Spleen (tissue), 13 donors: ENCODE results near the gene EXOSC6. TPM values are rescaled to one million over a fixed set of nuclear protein-coding genes. Genes with fewer than 3 reads are reported as not detected.

ENCODE experiments used
- DNase-seq: peaks from one replicate; pipeline ENCODE4 v3.0.0-alpha.2; 2020
- H3K27ac ChIP-seq, 8 donors: fragments of 200-600 bp; sonication (generic) in 7 of 8; 1 replicate in 4 of 8; 2 replicates in 4 of 8; pipeline versions ENCODE4 v1.5.0 to v1.8.0; 2016 to 2021; ENCODE audit warnings: inconsistent platforms in 4 of 8, mild to moderate bottlenecking in 4 of 8, moderate library complexity in 1 of 8
- H3K27me3 ChIP-seq, 7 donors: fragments of 200-600 bp; sonication (generic) in 6 of 7; replicated peaks in 1 of 7; 1 replicate in 4 of 7; 2 replicates in 3 of 7; pipeline versions ENCODE4 v1.5.0 to v1.8.0; 2016 to 2021; ENCODE audit warnings: inconsistent platforms in 3 of 7, mild to moderate bottlenecking in 1 of 7
- H3K36me3 ChIP-seq, 6 donors: fragments of 200-600 bp; sonication (generic) in 5 of 6; 1 replicate in 4 of 6; 2 replicates in 2 of 6; pipeline versions ENCODE4 v1.5.0 to v1.8.0; 2016 to 2021; ENCODE audit warnings: inconsistent platforms in 2 of 6
- H3K4me1 ChIP-seq, 6 donors: fragments of 200-600 bp; sonication (generic) in 5 of 6; 1 replicate in 3 of 6; 2 replicates in 3 of 6; pipeline versions ENCODE4 v1.5.0 to v1.8.0; 2016 to 2021; ENCODE audit warnings: inconsistent platforms in 3 of 6
- H3K4me3 ChIP-seq, 8 donors: fragments of 200-600 bp; sonication (generic) in 7 of 8; 1 replicate in 4 of 8; 2 replicates in 4 of 8; pipeline versions ENCODE4 v1.5.0 to v1.8.0; 2016 to 2021; ENCODE audit warnings: inconsistent platforms in 4 of 8, mild to moderate bottlenecking in 4 of 8, moderate library complexity in 2 of 8
- H3K9me3 ChIP-seq, 8 donors: fragments of 200-600 bp; sonication (generic) in 7 of 8; 1 replicate in 4 of 8; 2 replicates in 4 of 8; pipeline versions ENCODE4 v1.5.0 to v1.8.0; 2016 to 2021; ENCODE audit warnings: inconsistent platforms in 4 of 8
- POLR2A ChIP-seq, 3 donors: fragments of 450-650 bp; IDR thresholded peaks; one replicate each; pipeline ENCODE4 v1.5.1; 2017; ENCODE audit warnings: antibody characterized with exemption in 3 of 3, mild to moderate bottlenecking in 1 of 3
- POLR2AphosphoS5 ChIP-seq, 3 donors: sonication (generic); formaldehyde crosslinking; IDR thresholded peaks; one replicate each; pipeline ENCODE4 v1.5.1; 2017; ENCODE audit warnings: antibody characterized with exemption in 3 of 3
- WGBS, 5 donors: extraction: QIAGEN DNeasy Blood & Tissue Kit in 3 of 5; methylation state at CpG; one replicate each; pipeline versions ENCODE4 v1.1.5 to v1.1.7; 2013 to 2018; 5-methylcytosine and 5-hydroxymethylcytosine counted together
- intact Hi-C: fragments of 100-400 bp; cut with DNase I; formaldehyde crosslinking; loops from one replicate; pipeline ENCODE4 v1.15.0; 2023; ENCODE audit warnings: low total_unique reads
- long read RNA-seq, 2 donors: transcript quantifications; one replicate each; lab custom pipeline, GENCODE V29; 2026
- polyA plus RNA-seq, 3 donors: library from polyadenylated mRNA; stranded (reverse); fragments of 200-250 nt; gene quantifications; one replicate each; pipeline ENCODE4 v1.2.1, GENCODE V29; 2013
- total RNA-seq, 7 donors: library from RNA; depleted of rRNA in 3 of 7; stranded (reverse); fragments of >200 nt in 3 of 7; fragmentation: NEBNext Ultra II Directional in 4 of 7; extraction: Animal tissue kit (Norgen Biotek cat#: 25700) in 4 of 7; gene quantifications; one replicate each; pipeline versions ENCODE4 v1.1.0 to v1.2.1, GENCODE V29; 2016 to 2021
- TF ChIP-seq, protein P1 (sequence below), 11 experiments: fragments of 200-600 bp in 7 of 11; fragments of 450-650 bp in 4 of 11; sonication (generic) in 4 of 11; IDR thresholded peaks in 8 of 11; conservative IDR thresholded peaks in 3 of 11; 1 replicate in 7 of 11; 2 replicates in 4 of 11; pipeline versions ENCODE4 v1.4.0 to v1.8.0; 2016 to 2021; ENCODE audit warnings: antibody characterized with exemption in 11 of 11, inconsistent platforms in 4 of 11, mild to moderate bottlenecking in 1 of 11
- donor health status: healthy with polysubstance abuse.
- donor health status: DM: no; HTN: no; CAD: no; lungs with moderate emphysema.
- donor health status: DM: no; HTN: no; CAD: no.
- donor health status: Bipolar disorder and iron deficiency.
- donor health status: healthy.
- donor health status: DM: no; HTN: no; CAD: no.
- donor health status: DM: yes; HTN: yes; CAD: no.

Gene EXOSC6
- total RNA-seq (10 to 100 TPM; 19.2 to 35.1 (median 24.8) TPM), polyA plus RNA-seq (10 to 100 TPM; 10.6 to 16.4 (median 11.6) TPM)
- long read RNA-seq, donor 1, full-length matches to known transcripts, result 90 of 90 reads
- long read RNA-seq, donor 1, partial matches to known transcripts, result 0 of 90 reads
- long read RNA-seq, donor 1, other reads (novel, unspliced or antisense), result 0 of 90 reads
- long read RNA-seq, donor 2, full-length matches to known transcripts, result 41 of 41 reads
- long read RNA-seq, donor 2, partial matches to known transcripts, result 0 of 41 reads
- long read RNA-seq, donor 2, other reads (novel, unspliced or antisense), result 0 of 41 reads

DNA sequence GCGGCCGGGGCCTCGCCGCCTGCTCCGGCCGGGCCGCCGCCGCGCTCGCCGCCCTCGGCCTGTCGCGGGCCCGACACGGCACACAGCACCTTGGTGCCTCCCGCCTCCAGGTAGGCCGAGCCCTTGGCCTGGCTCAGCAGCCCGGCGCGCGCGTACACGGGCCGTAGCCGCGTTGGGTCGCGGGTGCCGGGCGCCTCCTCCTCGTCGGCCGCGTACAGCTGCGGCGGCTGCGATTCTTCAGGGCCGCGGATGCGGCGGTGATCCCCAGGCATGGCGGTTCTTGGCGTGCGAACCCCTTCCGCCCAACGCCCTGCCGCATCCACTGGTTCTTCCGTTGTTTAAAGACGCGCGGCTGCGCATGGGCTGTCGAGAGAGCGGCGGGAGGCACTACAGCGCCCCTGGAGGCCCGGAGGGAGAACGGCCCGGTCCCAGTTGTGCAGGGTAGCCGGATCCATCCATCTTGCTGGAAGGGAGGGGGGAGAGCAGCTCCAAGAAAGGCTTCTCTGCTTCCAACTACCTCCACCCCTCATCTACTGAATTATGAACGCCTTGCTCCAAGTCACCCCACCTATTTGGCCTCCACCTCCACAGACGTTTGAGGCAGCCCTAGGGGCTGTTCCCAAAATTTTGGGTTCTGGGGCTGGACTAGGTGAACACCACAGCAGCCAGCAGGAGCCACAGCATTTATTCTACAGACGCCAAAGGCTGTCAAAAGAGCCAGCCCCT, at the start of gene EXOSC6:
Gene EXOSC6, minus strand, starts transcription at position 312 of the 726 bp plus-strand sequence. Its CDS starts 40 bp downstream, at position 272.
- 2 to 7% (median 3%) methylated on average over 18 to 65 of the region's 65 CpGs for WGBS, 5 donors
- Histone ChIP-seq H3K4me3 (peak within 1 kb of the TSS; percentile 50 to 96 (median 81)), H3K9me3 (no peaks in the 10 kb centered on the region), H3K27ac (peak within 1 kb of the TSS; percentile 84 to 96 (median 92)), H3K4me1 (peaks cover 10 to 52% (median 31%) of the 10 kb centered on the region in 6 donors), H3K27me3 (no peaks in the 10 kb centered on the region), H3K36me3 (peaks cover 0 to 67% (median 48%) of the 10 kb centered on the region in 6 donors)
- intact Hi-C loops, result no loop called here
- peak; percentile 95 to 97 (median 96) for TF ChIP-seq POLR2AphosphoS5 (IDR thresholded peaks at IDR 0.05)
- TF ChIP-seq, protein P1, sequence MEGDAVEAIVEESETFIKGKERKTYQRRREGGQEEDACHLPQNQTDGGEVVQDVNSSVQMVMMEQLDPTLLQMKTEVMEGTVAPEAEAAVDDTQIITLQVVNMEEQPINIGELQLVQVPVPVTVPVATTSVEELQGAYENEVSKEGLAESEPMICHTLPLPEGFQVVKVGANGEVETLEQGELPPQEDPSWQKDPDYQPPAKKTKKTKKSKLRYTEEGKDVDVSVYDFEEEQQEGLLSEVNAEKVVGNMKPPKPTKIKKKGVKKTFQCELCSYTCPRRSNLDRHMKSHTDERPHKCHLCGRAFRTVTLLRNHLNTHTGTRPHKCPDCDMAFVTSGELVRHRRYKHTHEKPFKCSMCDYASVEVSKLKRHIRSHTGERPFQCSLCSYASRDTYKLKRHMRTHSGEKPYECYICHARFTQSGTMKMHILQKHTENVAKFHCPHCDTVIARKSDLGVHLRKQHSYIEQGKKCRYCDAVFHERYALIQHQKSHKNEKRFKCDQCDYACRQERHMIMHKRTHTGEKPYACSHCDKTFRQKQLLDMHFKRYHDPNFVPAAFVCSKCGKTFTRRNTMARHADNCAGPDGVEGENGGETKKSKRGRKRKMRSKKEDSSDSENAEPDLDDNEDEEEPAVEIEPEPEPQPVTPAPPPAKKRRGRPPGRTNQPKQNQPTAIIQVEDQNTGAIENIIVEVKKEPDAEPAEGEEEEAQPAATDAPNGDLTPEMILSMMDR (IDR thresholded peaks at IDR 0.05 in 8 of 11, conservative IDR thresholded peaks at IDR 0.05 in 3 of 11), result peak; percentile 74 to 98 (median 96)
- peak in 2 of 3 donors; percentile 34 to 62 for TF ChIP-seq POLR2A (IDR thresholded peaks at IDR 0.05)
- DNase-seq, result peak; percentile 97

DNA sequence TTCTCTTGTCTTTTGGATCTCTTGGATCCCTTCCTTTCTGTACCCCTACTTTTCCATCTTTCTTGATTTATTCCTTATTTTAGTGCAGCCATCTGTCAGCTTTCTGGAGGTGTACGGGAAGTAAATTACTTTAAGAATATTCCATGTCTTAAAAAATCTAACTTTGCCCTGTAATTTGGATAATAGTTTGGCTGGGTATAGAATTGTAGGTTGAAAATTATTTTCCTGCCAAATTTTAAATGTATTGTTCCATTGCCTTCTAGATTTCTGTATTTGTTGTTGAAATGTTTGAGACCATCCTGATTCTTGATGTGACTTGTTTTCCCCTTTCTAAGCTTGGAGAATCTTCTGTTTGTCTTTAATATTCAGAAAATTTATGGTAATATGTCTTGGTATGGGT, 49.4 kb upstream of the EXOSC6 start:
- DNase-seq, result no peak
- H3K27ac ChIP-seq, result no peak overlapping the region
- whole genome bisulfite sequencing, 5 donors, result 93 to 100% (median 96%) methylated on average over 1 of the region's 1 CpG
- H3K27me3 ChIP-seq, result no peaks in the 10 kb centered on the region
- H3K4me3 ChIP-seq, result no peak overlapping the region
- intact Hi-C loops, result no loop called here
- H3K4me1 ChIP-seq, result peaks cover 3 to 71% (median 40%) of the 10 kb centered on the region in 6 donors
- H3K36me3 ChIP-seq, result peaks cover 0 to 26% (median 2%) of the 10 kb centered on the region in 6 donors
- no peak for TF ChIP-seq POLR2AphosphoS5 (IDR thresholded peaks at IDR 0.05)
- TF ChIP-seq, protein P1 (IDR thresholded peaks at IDR 0.05 in 8 of 11, conservative IDR thresholded peaks at IDR 0.05 in 3 of 11), result no peak
- no peak for TF ChIP-seq POLR2A (IDR thresholded peaks at IDR 0.05)
- peaks cover 0 to 16% (median 13%) of the 10 kb centered on the region in 8 donors for H3K9me3 ChIP-seq

DNA sequence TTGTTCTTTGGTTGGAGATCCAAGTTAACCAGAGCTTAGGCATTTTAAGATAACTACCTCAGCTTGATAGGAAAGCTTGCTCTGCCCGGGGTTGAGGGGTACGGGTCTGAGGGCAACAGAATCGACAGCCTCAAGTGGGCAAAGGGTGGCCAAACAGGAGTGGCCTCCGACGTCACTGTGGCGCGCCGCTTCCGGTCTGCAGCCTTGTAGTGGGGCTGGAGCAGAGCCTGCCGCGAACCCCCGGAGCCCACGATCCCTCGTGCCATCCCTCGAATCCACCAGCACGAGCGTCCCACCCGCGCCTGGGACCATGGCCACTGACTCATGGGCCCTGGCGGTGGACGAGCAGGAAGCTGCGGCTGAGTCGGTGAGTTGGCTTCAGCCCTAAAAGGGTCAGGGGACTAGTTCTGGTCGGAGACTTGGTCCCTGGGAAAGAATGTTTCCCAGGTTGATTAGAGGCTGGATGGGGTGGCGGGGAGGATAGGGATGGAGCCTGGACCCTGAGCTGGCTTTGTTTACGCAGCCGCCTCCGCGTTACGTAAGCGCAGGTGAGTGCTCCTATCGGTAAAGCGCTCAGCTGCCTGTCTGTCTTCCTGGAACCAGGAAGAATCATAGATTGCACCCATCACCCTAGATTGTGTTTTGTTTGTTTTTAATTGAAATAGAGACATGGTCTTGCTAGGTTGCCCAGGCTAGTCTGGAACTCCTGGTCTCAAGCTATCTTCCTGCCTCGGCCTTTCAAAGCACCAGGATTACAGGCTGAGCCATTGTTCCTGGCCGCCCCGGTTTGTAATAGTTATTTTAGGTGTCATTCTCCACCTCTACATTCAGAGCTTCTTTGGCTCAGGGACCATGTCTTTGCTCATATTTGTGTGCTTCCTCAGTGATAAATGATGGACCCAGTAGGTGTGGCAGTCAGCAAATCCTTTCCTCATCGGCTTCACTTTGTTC, 47.5 kb upstream of the EXOSC6 start, which contains the start of gene DDX19B:
Gene DDX19B, plus strand, starts transcription at position 199 of the 951 bp plus-strand sequence. Its CDS starts 112 bp downstream, at position 311.
- intact Hi-C loops, result loop anchor here (5.0 kb wide), 1 partner anchor 48 kb away; the partner anchor contains the start of gene DDX19A
- H3K36me3 ChIP-seq, result peaks cover 0 to 26% (median 2%) of the 10 kb centered on the region in 6 donors
- peaks cover 0 to 16% (median 13%) of the 10 kb centered on the region in 8 donors for H3K9me3 ChIP-seq
- TF ChIP-seq POLR2A (IDR thresholded peaks at IDR 0.05), result peak in 1 of 3 donors; percentile 55
- peak; percentile 90 to 95 (median 92) for TF ChIP-seq POLR2AphosphoS5 (IDR thresholded peaks at IDR 0.05)
- TF ChIP-seq, protein P1 (IDR thresholded peaks at IDR 0.05 in 8 of 11, conservative IDR thresholded peaks at IDR 0.05 in 3 of 11), result peak in 1 of 11 experiments; percentile 14
- H3K27me3 ChIP-seq, result no peaks in the 10 kb centered on the region
- DNase-seq, result peak; percentile 95
- peaks cover 3 to 53% (median 23%) of the 10 kb centered on the region in 6 donors for H3K4me1 ChIP-seq
- peak within 1 kb of the TSS; percentile 63 to 87 (median 74) for H3K4me3 ChIP-seq
- H3K27ac ChIP-seq, result peak within 1 kb of the TSS; percentile 91 to 97 (median 95)
- WGBS, 5 donors, result 1 to 4% (median 1%) methylated on average over 25 to 37 of the region's 37 CpGs
